ENCODE data around the gene TMC4. TPM values are rescaled to one million over a fixed set of nuclear protein-coding genes. Genes with fewer than 3 reads are reported as not detected.

Gene TMC4
- total and polyA plus RNA-seq, 3 donors from 2014 or later, result 0.31 to 4.1 (median 0.43) TPM

DNA sequence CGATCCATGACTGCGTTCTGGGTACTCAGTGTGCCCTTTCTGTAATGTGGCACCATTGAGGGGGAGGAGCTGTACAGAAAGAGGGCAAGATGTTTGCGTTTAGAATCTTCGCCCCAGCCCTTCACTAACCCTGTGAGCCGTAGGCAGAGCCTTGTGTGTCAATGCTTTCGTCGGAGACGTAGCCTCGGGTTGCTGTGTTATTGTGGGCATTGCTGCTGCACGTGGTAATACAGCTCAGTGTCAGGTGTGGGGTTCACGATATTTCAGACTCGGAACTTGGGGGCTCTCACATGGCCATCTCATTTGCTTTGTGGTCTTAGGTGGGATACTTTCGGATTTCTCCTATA, 33.8 kb upstream of the TMC4 start:
- WGBS, 2 donors, result 74 to 84% methylated on average over 11 to 13 of the region's 13 CpGs
- intact Hi-C loops (cut with DNase I; ENCODE audit: low total_unique reads), result no loop called here
- Histone ChIP-seq H3K36me3 (ENCODE audit: low read depth, missing control alignments) (no peaks in the 10 kb centered on the region), H3K27me3 (no peaks in the 10 kb centered on the region), H3K27ac (peak overlapping the region; percentile 47 to 75), H3K4me1 (peaks cover 78% of the 10 kb centered on the region), H3K4me3 (no peak overlapping the region), H3K9me3 (no peaks in the 10 kb centered on the region)
- no peak for TF ChIP-seq POLR2A (IDR thresholded peaks at IDR 0.05)
- TF ChIP-seq, protein P1, sequence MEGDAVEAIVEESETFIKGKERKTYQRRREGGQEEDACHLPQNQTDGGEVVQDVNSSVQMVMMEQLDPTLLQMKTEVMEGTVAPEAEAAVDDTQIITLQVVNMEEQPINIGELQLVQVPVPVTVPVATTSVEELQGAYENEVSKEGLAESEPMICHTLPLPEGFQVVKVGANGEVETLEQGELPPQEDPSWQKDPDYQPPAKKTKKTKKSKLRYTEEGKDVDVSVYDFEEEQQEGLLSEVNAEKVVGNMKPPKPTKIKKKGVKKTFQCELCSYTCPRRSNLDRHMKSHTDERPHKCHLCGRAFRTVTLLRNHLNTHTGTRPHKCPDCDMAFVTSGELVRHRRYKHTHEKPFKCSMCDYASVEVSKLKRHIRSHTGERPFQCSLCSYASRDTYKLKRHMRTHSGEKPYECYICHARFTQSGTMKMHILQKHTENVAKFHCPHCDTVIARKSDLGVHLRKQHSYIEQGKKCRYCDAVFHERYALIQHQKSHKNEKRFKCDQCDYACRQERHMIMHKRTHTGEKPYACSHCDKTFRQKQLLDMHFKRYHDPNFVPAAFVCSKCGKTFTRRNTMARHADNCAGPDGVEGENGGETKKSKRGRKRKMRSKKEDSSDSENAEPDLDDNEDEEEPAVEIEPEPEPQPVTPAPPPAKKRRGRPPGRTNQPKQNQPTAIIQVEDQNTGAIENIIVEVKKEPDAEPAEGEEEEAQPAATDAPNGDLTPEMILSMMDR (IDR thresholded peaks at IDR 0.05), result no peak
- DNase-seq, result no peak

DNA sequence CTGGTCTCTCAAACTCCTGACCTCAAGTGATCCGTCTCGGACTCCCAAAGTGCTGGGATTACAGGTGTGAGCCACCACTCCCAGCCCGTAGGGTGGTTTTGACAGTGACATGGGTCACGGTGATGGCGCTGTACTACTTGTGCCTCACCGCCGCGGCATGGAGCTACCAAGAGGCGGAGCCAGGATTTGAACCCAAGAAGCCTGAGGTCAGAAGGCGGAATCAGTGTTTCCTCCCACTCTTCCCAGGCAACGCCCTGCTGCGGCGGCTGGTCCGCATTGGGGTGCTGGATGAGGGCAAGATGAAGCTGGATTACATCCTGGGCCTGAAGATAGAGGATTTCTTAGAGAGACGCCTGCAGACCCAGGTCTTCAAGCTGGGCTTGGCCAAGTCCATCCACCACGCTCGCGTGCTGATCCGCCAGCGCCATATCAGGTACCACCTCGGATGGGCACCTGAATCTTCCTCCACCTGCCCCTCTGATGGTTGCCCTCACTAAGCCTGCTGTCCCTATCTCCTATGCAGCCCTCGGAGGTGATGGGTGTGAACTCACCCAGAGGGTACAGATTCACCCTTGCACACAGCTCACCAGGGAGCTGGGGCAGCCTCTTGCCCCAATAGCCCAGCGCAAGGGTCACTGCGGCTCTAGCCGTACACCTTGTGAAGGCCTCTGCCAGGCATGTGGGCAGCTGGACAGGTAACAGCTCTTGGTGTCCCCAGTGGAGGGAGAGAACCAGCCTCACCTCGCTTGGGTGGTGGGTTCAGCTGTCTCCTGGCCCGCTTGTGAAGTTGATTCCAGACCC, 33.3 kb upstream of the TMC4 start:
- no peaks in the 10 kb centered on the region for H3K27me3 ChIP-seq
- H3K4me3 ChIP-seq, result no peak overlapping the region
- no peaks in the 10 kb centered on the region for H3K9me3 ChIP-seq
- TF ChIP-seq, protein P1 (IDR thresholded peaks at IDR 0.05), result no peak
- TF ChIP-seq POLR2A (IDR thresholded peaks at IDR 0.05), result no peak
- no peak for DNase-seq
- WGBS, 2 donors, result 90 to 92% methylated on average over 18 to 27 of the region's 27 CpGs
- peak overlapping the region; percentile 44 to 75 for H3K27ac ChIP-seq
- H3K4me1 ChIP-seq, result peaks cover 81% of the 10 kb centered on the region
- no peaks in the 10 kb centered on the region for H3K36me3 ChIP-seq (ENCODE audit: low read depth, missing control alignments)
- intact Hi-C loops (cut with DNase I; ENCODE audit: low total_unique reads), result no loop called here

DNA sequence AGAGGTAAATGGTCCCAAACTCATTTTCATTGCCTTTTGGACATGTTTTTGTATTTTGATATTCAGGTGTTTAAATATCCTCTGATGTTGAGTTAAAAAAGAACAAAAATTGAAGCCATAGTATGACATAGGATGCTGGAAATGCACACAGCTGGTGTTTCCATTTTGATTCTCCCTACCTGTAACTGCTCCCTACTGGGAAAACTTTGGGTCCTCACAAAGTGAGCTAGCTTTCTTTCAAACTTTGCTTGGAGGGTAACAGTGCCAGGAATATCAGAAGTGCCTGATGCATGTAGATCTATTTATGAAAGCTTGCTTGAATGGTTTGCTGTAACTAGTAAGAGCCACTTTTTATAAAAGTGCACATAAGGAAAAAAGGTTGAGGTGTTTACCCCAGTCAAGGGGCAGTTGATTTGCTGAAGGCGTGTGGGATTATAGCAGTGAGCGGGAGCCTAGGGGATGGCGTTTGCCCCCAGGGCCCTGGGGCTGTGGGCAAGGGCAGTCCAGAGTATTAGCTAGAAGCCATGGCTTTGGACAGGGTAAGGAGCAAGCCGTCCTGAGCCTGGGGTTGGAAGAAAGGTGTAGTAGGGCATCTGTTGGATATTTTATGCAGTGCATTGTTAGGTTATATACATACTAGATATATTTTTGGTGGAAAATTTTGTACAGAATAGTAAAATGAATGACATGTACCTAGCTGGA, 32.0 kb upstream of the TMC4 start:
- H3K4me1 ChIP-seq, result peaks cover 70% of the 10 kb centered on the region
- no peaks in the 10 kb centered on the region for H3K36me3 ChIP-seq (ENCODE audit: low read depth, missing control alignments)
- WGBS, 2 donors, result 84 to 85% methylated on average over 4 of the region's 4 CpGs

DNA sequence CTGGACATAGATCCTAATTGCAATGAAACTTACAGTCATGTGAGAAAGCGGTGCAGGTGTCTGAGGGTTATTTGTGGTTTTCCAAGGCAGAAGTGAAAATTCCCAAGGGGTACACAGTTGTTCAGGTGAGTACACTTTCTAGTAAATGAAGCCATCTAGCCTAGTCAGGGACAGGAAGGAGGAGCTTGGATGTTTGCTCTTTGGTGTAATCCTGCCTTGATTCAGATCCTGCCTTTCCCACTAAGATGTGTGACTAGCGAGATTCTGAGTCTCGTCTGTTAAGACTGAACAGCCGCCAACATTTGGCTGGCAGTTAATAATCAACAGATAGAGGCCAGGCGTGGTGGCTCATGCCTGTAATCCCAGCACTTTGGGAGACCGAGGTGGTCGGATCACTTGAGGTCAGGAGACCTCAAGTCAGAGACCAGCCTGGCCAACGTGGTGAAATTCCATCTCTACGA, 30.2 kb upstream of the TMC4 start:
- H3K9me3 ChIP-seq, result no peaks in the 10 kb centered on the region
- intact Hi-C loops (cut with DNase I; ENCODE audit: low total_unique reads), result no loop called here
- DNase-seq, result no peak
- peak overlapping the region in 1 of 2 donors; percentile 25 for H3K27ac ChIP-seq
- WGBS, 2 donors, result 64 to 71% methylated on average over 9 of the region's 9 CpGs
- no peak overlapping the region for H3K4me3 ChIP-seq
- H3K27me3 ChIP-seq, result no peaks in the 10 kb centered on the region
- H3K4me1 ChIP-seq, result peaks cover 53% of the 10 kb centered on the region
- TF ChIP-seq POLR2A (IDR thresholded peaks at IDR 0.05), result no peak
- TF ChIP-seq, protein P1 (IDR thresholded peaks at IDR 0.05), result no peak
- no peaks in the 10 kb centered on the region for H3K36me3 ChIP-seq (ENCODE audit: low read depth, missing control alignments)

More for the DNA sequence above, 32.0 kb upstream of the TMC4 start:
- TF ChIP-seq, protein P1 (IDR thresholded peaks at IDR 0.05), result no peak
- TF ChIP-seq POLR2A (IDR thresholded peaks at IDR 0.05), result no peak
- intact Hi-C loops (cut with DNase I; ENCODE audit: low total_unique reads), result no loop called here
- Histone ChIP-seq H3K27ac (peak overlapping the region in 1 of 2 donors; percentile 7), H3K9me3 (no peaks in the 10 kb centered on the region), H3K27me3 (no peaks in the 10 kb centered on the region), H3K4me3 (no peak overlapping the region)
- no peak for DNase-seq

Data from testis (tissue), 3 donors.